GM18909 (cell line): ENCODE results near the gene CCDC192.
"Not testable (repeated sequence)": the region's sequence is repeated elsewhere in the genome, so short reads cannot be mapped to it uniquely, and the experiment has no call there.

ENCODE experiments used
- ATAC-seq: cut with Tn5 transposase; IDR thresholded peaks from one replicate; pipeline ENCODE4 v1.9.1; 2021; ENCODE audit warnings: mild to moderate bottlenecking; ENCODE audit not compliant: unreplicated experiment, poor library complexity

The CCDC192 gene

DNA sequence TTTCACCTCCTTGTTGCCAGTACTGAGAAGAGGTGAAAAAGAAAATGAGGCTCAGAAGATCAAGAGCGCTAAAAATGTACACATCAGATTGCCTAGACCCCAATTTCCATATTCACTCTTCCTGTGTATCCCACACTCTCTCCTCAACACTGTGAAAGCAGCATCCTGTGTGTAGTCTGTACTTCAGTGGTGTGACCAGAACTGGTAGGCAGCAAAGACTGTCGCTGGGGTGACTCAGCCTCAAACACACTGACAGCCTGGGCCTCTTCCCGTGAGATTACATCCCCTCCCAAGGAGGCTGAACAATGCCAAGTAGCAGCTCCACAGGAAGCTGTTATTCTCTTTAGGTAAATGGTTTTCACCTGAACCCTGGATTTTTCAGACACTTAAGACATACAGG lies 135.5 kb downstream of the CCDC192 start:
- no peak for ATAC-seq

DNA sequence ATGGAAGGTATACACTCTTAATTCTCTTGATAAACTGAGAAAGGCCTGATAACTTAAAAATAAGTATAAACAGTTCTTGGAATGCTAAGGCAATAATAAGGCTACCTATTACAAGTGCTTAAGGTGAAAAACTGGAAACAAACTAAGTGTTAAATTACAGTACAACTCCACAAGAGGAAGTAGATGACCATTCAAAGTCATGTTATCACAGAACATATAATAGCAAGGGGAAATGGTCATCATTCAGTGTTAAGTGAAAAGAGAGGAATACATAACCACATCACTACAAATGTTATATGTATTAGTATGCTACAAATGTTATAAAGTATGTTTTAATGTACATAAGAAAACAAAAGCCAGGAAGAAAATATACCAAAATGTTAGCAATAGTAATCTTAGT lies 135.9 kb downstream of the CCDC192 start:
- peak; percentile 36 for ATAC-seq

DNA sequence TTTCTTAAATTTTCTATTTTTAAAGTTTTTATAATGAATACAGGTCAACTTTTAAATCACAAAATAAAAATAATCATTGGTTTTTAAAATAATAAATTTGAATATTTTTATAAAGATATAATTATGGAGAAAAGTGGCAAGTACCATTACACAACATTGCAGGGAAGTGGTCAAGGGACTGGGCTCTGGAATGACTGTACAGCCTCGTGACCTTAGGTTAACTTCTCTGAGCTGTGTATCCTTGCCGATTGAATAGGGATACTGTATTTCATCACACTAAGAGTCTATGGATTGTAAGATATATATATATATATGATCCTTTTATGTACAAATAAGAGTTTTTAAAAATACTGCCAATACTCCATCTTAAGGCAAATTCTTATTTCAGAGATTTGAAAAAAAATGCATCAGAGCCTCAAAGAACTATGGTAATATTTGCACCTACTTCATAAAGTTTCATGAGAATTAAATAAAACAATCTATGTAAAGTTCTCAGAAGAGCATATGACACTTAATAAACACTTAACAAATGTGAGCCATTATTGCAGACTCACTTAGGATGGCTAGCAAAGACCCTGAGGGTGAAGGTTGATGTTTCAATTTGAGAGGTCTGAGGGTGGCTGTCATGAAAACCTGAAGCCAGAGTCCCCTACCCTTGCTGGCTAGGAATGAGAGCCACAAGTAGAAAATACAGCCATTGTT lies 136.5 kb downstream of the CCDC192 start:
- ATAC-seq = peak; percentile 72

DNA sequence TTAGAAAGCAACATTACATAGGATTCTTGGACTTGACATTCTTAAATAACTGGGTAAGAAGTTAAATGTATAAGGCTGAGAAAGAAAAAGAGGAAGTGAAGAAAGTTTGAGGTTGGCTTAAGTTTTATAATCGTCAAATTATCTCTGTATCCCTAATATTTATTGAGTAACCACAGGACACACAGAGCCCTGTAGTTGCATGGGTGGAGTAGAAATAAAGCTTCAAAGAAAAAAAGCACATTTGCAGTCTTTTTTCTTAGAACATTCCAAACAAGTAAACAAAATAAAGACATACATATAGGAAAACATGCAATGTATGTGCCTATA lies 137.0 kb downstream of the CCDC192 start:
- ATAC-seq = peak; percentile 76

DNA sequence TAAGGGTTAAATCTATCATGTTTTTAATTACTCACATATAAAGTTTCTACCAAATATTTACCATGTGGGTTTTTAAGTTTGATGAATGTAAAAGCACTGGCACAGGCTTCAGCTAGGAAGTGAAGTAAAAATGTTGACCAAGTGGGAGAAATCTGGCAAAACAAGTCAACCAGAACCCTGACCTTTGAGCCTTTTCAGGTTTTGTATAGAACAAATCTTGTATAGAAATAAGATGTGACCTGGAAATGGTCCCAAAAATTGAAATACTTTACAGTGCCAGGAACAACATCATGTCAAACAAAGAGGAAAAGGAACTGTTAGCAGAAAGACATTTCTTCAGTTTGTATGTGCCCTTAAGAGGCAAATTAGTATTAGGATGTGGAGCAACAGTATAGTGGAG lies 137.6 kb downstream of the CCDC192 start:
- ATAC-seq = no peak

DNA sequence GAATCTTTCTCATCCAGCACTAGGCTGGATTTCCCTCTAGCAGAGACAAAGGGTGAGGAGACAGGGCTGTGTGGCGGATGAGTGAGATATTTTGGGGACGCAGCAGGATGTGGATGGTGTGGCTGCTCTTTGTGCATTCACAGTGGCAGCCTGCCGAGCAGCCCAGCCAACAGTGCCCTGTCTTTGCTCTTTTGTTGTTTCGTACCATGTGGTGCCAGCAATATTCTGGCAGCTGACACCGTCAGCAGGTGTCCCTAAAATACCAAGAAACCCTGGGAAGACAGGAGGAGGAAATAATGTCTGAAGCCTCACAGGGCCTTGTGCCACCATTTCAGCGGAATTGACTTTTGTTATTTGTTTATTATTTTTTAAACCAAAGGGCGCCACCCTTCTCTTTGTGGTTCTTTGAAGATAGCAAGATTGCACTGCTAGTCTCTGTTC lies 141.4 kb downstream of the CCDC192 start:
- ATAC-seq = no peak

DNA sequence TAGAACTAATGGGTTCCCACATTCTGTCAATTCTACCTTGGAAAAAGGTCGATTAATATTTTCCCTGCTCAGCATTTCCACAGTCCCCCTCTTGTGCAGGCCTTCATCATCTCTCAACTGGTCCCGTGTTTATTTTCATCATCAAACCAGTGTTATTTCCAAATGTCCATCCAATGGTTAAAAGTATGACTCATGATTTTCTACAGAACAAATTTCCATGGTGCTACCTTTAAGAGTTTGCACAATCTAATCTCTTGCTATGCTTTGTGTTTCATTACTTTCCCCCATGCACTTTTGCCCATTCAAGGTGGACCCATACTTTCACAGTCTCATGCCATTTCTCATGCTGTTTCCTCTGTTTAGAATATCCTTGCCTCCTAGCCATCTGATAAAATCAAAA lies 143.7 kb downstream of the CCDC192 start:
- ATAC-seq = no peak

DNA sequence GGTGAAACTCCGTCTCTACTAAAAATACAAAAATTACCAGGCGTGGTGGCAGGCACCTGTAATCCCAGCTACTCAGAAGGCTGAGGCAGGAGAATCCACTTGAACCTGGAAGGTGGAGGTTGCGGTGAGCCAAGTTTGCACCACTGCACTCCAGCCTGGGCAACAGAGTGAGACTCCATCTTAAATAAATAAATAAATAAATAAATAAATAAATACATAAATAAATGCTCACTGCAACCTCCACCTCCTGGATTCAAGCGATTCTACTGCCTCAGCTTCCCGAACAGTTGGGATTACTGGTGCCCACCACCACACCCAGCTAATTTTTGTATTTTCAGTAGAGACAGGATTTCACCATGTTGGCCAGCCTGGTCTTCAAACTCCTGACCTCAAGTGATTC lies 144.4 kb downstream of the CCDC192 start:
- ATAC-seq = not testable (repeated sequence)

DNA sequence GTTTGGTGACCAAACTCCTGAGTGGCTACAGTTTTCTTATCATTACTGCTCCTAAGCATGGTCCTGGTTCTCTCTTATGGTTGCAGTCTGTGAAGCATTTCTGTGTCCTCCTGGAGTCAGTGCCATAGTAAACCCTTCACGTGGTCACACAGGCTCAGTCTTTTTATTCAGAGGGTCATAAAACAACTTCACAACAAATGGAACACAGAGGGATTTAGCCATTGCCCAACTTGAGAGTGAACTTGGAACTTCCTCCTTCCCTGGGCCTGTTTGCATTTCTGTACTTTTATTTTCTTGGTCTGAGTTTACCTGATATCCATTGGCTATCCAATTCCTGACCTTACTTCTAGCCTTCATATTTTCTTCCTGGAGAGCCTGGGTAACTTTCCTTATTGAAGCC lies 144.9 kb downstream of the CCDC192 start:
- no peak for ATAC-seq

DNA sequence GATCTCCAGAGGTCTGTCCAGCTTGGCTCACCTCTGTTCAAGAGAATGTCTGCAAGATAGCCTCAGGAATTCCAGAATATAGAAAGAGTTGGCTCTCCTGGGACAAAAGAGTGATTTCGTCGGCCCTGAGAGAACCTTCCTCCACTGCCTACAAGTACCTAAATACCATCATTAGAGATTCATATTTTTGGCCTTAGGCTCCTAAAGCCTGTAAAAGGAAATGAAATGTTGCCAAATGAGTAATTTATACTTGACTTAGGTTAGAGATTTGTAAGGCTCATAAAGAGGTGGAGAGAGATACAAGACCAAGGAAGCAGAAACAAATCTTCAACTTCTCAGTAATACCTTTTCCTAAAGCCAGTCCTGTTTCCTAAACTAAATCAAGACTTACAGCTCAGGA lies 146.2 kb downstream of the CCDC192 start:
- peak; percentile 44 for ATAC-seq

DNA sequence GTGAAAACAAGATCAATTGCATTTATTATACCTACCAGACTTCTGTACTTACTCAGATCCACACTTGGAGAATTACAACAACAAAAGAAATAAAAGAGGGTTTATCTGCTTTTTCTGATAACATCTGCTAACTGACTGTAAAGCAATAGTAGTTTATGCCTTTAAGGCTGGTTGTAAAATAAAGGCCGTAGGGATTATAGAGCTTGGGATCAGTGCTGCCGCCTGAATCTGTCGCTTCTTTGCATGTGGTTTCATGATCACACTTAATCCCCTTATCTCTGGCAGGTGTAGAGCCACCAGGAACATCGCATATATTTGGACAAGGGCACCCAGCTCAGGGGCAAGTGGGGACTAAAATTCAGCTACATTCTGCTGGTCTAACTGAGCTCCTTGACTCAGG lies 146.7 kb downstream of the CCDC192 start:
- ATAC-seq = no peak

DNA sequence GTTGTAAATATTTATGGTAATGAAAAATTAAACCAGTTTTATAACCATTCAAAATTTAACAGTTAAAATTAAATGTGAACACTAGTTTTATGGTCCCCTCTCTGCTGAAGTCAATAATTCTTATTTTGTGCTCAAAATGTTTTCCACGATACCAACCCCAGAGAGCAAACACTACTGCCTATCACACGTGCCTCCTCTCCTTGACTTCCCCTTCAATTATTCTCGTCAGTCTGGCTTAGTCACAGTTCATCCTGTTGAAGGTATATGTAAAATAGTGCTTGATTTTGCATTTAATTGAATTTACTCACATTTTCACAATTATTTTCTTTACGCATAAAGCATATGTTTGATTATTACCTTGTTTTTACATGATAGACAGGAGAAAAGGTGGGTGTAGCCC lies 148.8 kb downstream of the CCDC192 start:
- no peak for ATAC-seq

DNA sequence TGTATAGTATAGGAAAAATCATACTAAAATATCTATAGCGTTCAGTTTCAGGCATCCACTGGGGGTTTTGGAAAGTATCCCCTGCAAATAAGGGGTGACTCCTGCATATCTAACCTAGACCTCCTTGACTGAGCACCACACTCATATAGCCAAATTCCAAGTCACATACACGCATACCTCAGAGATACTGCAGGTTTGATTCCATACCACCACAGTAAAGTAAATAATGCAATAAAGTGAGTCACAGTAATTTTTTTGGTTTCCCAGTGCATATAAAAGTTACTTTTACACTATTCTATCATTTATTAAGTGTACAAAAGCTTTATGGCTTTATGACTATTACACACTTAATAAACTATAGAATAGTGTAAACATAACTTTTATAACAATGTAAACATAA lies 151.3 kb downstream of the CCDC192 start:
- ATAC-seq = no peak

DNA sequence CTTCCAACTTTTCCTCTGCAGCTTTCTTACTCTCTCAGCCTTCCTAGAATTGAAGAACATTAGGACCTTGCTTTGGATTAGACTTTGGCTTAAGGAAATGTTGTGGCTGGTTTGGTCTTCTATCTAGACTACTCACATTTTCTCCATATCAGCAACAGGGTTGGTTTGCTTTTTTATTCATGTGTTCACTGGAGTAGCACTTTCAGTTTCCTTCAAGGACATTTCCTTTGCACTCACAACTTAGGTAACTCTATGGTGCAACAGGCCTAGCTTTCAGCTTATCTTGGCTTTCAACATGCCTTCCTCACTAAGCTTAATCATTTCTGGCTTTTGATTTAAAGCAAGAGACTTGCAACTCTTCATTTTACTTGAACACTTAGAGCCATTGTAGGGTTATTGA lies 153.1 kb downstream of the CCDC192 start:
- ATAC-seq = peak; percentile 83

DNA sequence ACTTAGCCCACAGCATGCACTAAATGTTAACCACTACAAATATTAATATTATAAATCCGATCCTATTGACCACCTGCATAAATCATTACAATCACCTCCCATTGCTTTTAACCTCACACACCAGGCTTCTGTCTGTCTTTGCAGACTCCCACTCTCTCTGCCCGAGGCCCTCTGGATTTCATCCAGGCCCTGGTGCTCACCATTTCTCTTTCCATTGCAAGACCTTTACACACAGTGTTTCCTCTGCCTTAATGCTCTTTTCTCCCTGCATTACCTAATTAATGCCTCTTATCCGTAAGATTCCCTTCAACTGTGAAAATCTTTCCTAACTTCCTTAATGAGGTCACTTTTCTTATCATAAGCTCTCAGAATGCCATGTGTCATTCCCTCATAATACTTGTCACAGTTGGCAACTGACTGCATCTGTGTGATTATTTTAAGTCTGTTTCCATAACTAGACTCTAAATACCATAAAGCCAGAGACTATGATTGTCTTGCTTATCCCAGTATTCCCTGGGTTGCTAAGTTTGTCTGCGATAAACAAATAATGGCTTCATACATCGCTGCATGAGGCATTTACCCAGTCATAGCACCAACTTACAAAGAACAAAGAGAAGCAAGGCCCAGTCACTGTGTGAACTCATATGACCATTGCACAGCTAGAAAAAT lies 155.1 kb downstream of the CCDC192 start:
- ATAC-seq = no peak

DNA sequence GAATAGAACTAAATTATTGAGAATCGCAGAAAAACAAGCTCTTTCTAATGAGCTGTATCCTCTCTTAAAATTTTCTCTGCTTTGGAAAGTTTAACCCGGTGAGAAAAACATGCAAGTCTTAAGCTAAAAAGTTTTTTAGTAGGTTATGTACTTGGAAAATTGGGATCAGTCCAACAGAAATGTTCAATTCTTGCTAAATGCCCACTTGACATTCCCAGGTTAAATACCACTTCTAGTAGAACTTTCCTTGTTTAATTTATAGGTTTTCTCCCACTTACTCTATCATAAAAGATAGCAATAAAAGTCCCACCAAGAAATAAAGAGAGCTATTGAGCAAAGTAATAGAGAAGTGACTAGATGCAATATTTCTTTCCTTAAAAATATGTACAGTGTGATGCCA lies 157.1 kb downstream of the CCDC192 start:
- ATAC-seq = no peak

DNA sequence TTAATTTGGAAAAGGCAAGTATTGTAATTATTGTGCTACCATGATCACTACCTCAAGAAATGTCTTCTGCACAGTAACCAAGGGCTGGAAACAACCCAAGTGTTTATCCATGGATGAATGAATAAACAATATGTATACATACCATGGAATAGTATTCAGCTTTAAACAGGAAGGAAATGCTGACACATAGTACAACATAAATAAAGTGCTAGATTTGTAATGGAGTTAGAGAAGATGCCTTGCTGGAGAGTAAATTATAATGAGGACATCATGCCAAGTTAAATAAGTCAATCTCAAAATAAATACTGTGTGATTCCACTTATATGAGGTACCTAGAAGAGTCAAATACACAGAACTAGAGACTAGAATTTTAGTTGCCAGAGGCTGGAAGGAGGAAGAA lies 160.0 kb downstream of the CCDC192 start:
- no peak for ATAC-seq

DNA sequence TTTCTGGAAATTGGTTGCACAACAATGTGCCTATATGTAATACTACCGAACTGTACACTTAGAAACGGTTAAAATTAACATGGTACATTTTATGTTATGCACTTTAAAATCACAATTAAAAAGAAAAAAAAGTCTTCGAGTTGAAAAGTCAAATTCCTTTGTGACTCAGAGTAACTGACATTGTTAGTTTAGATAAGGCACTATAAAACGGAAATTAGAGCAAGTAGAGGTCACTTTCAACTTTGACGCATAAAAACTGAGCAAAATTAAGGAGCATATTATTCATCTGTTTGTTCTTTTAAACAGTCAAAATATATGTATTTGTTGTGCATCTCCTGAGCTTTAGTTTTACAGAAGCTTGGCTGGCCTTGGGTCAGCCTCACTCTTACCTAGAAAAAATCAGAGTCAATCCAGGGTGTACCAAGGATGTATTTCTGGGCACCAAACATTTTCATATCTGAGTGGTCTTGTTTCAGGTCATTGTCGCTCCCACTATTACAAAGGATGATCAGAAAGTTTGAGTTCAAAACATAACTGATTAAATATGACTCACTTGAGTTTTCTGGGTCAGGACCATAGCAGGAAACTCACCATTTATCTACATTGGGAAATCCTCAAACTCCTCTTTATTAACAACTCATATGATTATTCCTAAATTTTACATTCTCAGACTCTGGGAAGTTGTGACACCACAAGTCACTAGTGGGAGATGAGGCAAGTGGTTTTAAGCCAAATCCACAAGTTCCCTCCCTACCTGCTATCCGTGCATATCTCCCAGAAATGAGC lies 160.6 kb downstream of the CCDC192 start:
- ATAC-seq = no peak

DNA sequence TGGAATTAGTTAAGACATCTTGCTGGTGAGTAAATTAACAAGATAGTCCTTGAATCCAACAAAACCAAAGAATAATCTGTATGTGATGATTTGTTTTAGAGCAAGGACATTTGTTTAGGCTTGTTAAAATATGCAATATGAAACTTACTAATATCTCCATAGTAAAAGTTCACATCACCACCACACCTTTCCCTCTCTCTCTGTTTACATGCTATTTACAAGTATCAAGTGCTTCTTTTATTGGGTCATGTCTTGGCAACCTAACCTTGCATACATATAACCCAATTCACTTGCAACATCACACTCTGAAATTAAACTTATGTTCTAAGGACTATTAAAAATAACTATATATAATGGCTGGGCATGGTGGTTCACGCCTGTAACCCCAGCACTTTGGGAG lies 161.3 kb downstream of the CCDC192 start:
- no peak for ATAC-seq

DNA sequence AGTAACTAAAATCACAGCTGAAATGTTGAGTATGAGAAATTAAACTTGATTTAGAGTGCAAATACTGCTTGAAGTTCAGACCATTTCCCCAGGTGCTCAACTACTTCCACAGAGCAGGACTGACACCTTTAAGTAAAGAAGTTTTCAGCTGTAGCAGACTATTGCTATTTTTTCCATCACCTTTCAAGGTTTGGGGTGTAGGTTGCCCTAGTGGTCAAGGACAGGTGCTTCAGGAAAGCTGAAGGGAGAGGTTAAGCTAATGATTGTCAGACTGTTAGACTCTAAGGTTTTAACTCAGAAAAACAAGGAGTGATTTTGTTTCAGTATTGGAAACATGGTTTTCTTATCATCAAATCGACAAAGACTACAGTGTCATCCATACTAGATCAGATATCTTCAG lies 162.1 kb downstream of the CCDC192 start:
- peak; percentile 71 for ATAC-seq

DNA sequence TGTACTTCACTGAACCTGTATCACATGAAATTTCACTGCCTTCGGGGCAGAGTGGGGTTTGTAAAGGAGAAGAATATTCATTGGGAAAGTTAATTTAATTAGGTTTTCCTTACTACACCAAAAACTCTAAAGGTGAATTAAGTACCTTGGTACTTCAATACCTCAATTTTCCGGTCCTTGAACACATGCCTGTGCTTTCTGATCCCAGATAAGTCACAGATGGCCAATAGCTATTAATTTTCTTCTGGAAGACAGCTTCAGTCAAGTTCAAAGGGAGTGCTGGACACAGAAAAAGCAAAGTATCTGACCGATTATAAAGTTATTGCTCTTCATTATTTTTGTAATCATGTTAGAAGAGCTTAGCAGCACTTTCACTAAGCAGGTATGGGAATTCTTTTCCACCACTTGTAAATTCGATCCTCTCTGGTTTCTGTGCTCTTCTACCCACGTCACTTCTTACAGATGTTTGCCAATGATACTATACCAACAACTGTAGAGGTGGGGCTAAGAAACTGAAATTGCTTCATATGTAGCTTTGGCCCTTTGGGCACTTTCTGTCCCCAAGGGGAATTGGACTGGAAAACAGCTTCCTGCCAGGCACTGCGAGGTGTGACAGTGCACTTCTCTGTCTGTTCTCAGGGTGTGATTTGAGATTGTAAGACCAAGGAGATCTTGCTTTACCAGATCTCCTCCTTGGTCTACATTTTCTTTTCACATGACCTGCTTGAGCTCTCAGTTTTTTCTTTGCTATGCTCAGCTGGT lies 164.0 kb downstream of the CCDC192 start:
- peak; percentile 75 for ATAC-seq
